Thymus (tissue), 11 donors: Measurements from ENCODE around the gene SIRT2. TPM values are rescaled to one million over a fixed set of nuclear protein-coding genes. Genes with fewer than 3 reads are reported as not detected.
A peak's percentile ranks its signal among the peaks of the same experiment; 100 is the strongest.
"Not testable (repeated sequence)": the region's sequence is repeated elsewhere in the genome, so short reads cannot be mapped to it uniquely, and the experiment has no call there.

Source experiments
- DNase-seq, 9 donors: peaks; one replicate each; pipeline ENCODE4 v3.0.0-alpha.2; 2013; ENCODE audit warnings: low spot score in 9 of 9, low read depth in 6 of 9, missing footprints in 1 of 9
- H3K27ac ChIP-seq, 2 donors: one replicate each; pipeline ENCODE4 v1.5.1; 2013; ENCODE audit warnings: control low read depth in 1 of 2, low read depth in 1 of 2, low read length in 1 of 2, mild to moderate bottlenecking in 1 of 2, moderate library complexity in 1 of 2
- H3K27me3 ChIP-seq, 2 donors: one replicate each; pipeline ENCODE4 v1.5.1; 2013; ENCODE audit warnings: low read length in 1 of 2; ENCODE audit not compliant: control insufficient read depth in 2 of 2, insufficient read depth in 1 of 2
- H3K36me3 ChIP-seq, 2 donors: one replicate each; pipeline ENCODE4 v1.5.1; 2013; ENCODE audit warnings: low read length in 1 of 2, mild to moderate bottlenecking in 1 of 2, moderate library complexity in 1 of 2; ENCODE audit not compliant: control insufficient read depth in 2 of 2, insufficient read depth in 2 of 2
- H3K4me1 ChIP-seq, 2 donors: one replicate each; pipeline ENCODE4 v1.5.1; 2013; ENCODE audit warnings: low read length in 2 of 2; ENCODE audit not compliant: control insufficient read depth in 2 of 2, insufficient read depth in 2 of 2
- H3K4me3 ChIP-seq, 2 donors: one replicate each; pipeline ENCODE4 v1.5.1; 2013; ENCODE audit warnings: low read length in 2 of 2, control low read depth in 1 of 2, mild to moderate bottlenecking in 1 of 2
- H3K9me3 ChIP-seq, 2 donors: one replicate each; pipeline ENCODE4 v1.5.1; 2013; ENCODE audit warnings: low read length in 1 of 2, mild to moderate bottlenecking in 1 of 2; ENCODE audit not compliant: control insufficient read depth in 2 of 2, insufficient read depth in 1 of 2
- WGBS: extraction: QIAGEN DNeasy Blood & Tissue Kit; methylation state at CpG from one replicate; pipeline ENCODE4 v1.1.7; 2013; 5-methylcytosine and 5-hydroxymethylcytosine counted together
- polyA plus RNA-seq: library from polyadenylated mRNA; stranded (reverse); fragments of 200-250 nt; gene quantifications from one replicate; pipeline ENCODE4 v1.2.3, GENCODE V29; 2013
- total RNA-seq: library from RNA; stranded (reverse); fragments of 120-200 nt; gene quantifications from one replicate; pipeline ENCODE4 v1.2.4, GENCODE V29; 2013
- donor health status: healthy.

The SIRT2 gene
- total and polyA plus RNA-seq, 2 donors: 26.8 to 38.3 TPM

GRCh38 chr19:38890686-38891085 lies 8.7 kb downstream of the SIRT2 start:
- H3K9me3 ChIP-seq: no peaks in the 10 kb centered on the region
- H3K4me3 ChIP-seq: no peak overlapping the region
- H3K27ac ChIP-seq: no peak overlapping the region
- peaks cover 0 to 9% of the 10 kb centered on the region in 2 donors for H3K4me1 ChIP-seq
- H3K36me3 ChIP-seq: peaks cover 20 to 31% of the 10 kb centered on the region in 2 donors
- no peaks in the 10 kb centered on the region for H3K27me3 ChIP-seq
- DNase-seq: no peak

GRCh38 chr19:38889803-38890202 lies 9.6 kb downstream of the SIRT2 start:
- no peak for DNase-seq
- H3K4me3 ChIP-seq: no peak overlapping the region
- peaks cover 0 to 4% of the 10 kb centered on the region in 2 donors for H3K4me1 ChIP-seq
- no peaks in the 10 kb centered on the region for H3K27me3 ChIP-seq
- no peak overlapping the region for H3K27ac ChIP-seq
- WGBS: 98% methylated on average over 8 of the region's 8 CpGs
- H3K36me3 ChIP-seq: peaks cover 20 to 31% of the 10 kb centered on the region in 2 donors
- no peaks in the 10 kb centered on the region for H3K9me3 ChIP-seq

GRCh38 chr19:38888876-38889275 lies 10.5 kb downstream of the SIRT2 start:
- WGBS: 99% methylated on average over 17 of the region's 17 CpGs
- Histone ChIP-seq H3K4me1 (no peaks in the 10 kb centered on the region), H3K27me3 (no peaks in the 10 kb centered on the region), H3K27ac (no peak overlapping the region), H3K36me3 (peaks cover 20 to 31% of the 10 kb centered on the region in 2 donors), H3K4me3 (no peak overlapping the region), H3K9me3 (no peaks in the 10 kb centered on the region)
- DNase-seq: no peak

GRCh38 chr19:38884691-38885090 lies 14.7 kb downstream of the SIRT2 start:
- not testable (repeated sequence) for H3K27ac ChIP-seq, H3K9me3 ChIP-seq, DNase-seq, H3K27me3 ChIP-seq, H3K4me3 ChIP-seq, H3K4me1 ChIP-seq
- peaks cover 15 to 32% of the 10 kb centered on the region in 2 donors for H3K36me3 ChIP-seq
- 98% methylated on average over 3 of the region's 3 CpGs for WGBS

- no peak overlapping the region for H3K27ac ChIP-seq
- no peaks in the 10 kb centered on the region for H3K9me3 ChIP-seq
- H3K27me3 ChIP-seq: no peaks in the 10 kb centered on the region
- DNase-seq: no peak
- peaks cover 3 to 18% of the 10 kb centered on the region in 2 donors for H3K36me3 ChIP-seq
- H3K4me1 ChIP-seq: peaks cover 6 to 12% of the 10 kb centered on the region in 2 donors
- 97% methylated on average over 9 of the region's 9 CpGs for WGBS
- no peak overlapping the region for H3K4me3 ChIP-seq
Measured at GRCh38 chr19:38883286-38883685, 16.1 kb downstream of the SIRT2 start.

- H3K27ac ChIP-seq: no peak overlapping the region
- no peak for DNase-seq
- 99% methylated on average over 19 of the region's 19 CpGs for WGBS
- peaks cover 2 to 16% of the 10 kb centered on the region in 2 donors for H3K36me3 ChIP-seq
- peaks cover 13 to 18% of the 10 kb centered on the region in 2 donors for H3K4me1 ChIP-seq
- no peaks in the 10 kb centered on the region for H3K9me3 ChIP-seq
- no peak overlapping the region for H3K4me3 ChIP-seq
- no peaks in the 10 kb centered on the region for H3K27me3 ChIP-seq
Measured at GRCh38 chr19:38880882-38881609, 18.4 kb downstream of the SIRT2 start.

GRCh38 chr19:38880076-38880881 lies 19.1 kb downstream of the SIRT2 start:
- Histone ChIP-seq H3K27ac (no peak overlapping the region), H3K9me3 (no peaks in the 10 kb centered on the region), H3K4me3 (no peak overlapping the region), H3K4me1 (peaks cover 13 to 18% of the 10 kb centered on the region in 2 donors), H3K36me3 (peaks cover 2 to 16% of the 10 kb centered on the region in 2 donors), H3K27me3 (no peaks in the 10 kb centered on the region)
- 97% methylated on average over 19 of the region's 19 CpGs for WGBS
- no peak for DNase-seq

GRCh38 chr19:38879400-38879751 lies 20.0 kb downstream of the SIRT2 start:
- Histone ChIP-seq H3K27me3 (no peaks in the 10 kb centered on the region), H3K36me3 (peaks cover 2 to 16% of the 10 kb centered on the region in 2 donors), H3K9me3 (no peaks in the 10 kb centered on the region), H3K4me3 (no peak overlapping the region), H3K4me1 (peaks cover 13 to 18% of the 10 kb centered on the region in 2 donors), H3K27ac (peak overlapping the region in 1 of 2 donors; percentile 27)
- 97% methylated on average over 11 of the region's 11 CpGs for whole genome bisulfite sequencing
- DNase-seq: no peak
